ENCODE results near the gene MMP11.

The MMP11 gene

DNA sequence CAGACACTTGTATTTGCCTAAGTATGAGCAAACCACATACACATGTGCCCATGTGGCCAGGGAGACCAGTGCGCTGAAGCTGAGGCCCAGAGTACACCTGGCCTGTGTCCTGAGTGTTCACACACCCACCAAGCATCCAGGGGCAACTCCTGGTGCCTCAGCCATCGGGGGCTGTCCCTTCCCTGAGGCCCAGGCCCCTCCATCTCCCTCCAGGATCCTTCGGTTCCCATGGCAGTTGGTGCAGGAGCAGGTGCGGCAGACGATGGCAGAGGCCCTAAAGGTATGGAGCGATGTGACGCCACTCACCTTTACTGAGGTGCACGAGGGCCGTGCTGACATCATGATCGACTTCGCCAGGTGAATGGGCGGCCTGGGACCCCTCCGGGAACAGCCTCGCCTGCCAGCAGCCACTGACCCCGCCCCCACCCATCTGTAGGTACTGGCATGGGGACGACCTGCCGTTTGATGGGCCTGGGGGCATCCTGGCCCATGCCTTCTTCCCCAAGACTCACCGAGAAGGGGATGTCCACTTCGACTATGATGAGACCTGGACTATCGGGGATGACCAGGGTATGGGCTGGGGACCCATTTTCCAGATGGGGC lies 7.6 kb downstream of the MMP11 start:
- DNase-seq (ENCODE audit: low read depth in 2 of 2), result no peak

GRCh38 chr22:23781065-23781464 lies 8.4 kb downstream of the MMP11 start:
- no peak for DNase-seq (ENCODE audit: low read depth in 2 of 2)

DNA sequence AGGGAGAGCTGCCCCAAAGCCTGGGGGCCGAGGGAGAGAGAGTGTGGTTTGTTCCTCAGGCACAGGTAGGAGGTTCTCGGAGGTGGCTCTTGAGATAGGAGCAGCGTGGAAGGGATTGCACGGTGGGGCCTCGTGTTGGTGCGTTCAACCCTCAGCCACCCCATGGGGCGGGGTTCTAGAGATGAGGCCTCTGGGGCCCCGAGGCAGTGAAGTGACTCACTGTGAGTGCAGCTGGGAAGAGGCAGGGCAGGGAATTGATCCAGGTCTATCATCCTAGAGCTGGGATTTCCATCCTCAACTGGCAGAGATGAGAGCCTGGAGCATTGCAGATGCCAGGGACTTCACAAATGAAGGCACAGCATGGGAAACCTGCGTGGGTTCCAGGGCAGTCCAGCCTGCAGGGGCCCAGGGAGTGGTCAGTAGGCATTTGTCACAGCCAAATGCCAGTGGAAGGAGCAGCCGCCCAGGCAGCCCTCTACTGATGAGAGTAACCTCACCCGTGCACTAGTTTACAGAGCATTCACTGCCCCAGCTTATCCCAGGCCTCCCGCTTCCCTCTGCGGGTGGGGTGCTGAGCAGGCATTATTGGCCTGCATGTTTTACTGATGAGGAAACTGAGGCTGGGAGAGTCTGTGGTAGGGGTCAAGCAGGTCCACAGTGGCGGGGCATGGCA lies 9.0 kb downstream of the MMP11 start:
- no peak for DNase-seq (ENCODE audit: low read depth in 2 of 2)

- no peak for DNase-seq (ENCODE audit: low read depth in 2 of 2)
These were observed 9.6 kb downstream of the MMP11 start for GRCh38 chr22:23782252-23782651.

DNA sequence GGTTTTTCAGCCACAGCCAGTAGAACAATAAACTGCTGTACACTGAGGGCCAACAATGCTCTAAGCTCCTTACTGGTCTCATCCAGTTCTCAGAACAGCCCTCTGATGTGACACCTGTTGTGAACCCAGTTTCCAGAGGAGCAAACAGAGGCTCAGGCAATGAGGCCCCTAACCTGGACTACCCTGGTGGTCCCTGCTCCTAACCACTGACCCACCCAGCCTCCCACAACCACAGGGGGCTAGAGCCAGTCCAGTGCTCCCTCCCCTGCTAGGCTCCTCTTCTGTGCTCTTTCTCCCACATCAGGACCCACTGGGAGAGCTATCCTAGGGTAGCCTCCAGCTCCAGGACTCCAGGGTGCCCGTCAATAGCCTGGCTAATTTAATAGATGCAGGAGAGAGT lies 10.1 kb downstream of the MMP11 start:
- DNase-seq (ENCODE audit: low read depth in 2 of 2), result no peak

DNA sequence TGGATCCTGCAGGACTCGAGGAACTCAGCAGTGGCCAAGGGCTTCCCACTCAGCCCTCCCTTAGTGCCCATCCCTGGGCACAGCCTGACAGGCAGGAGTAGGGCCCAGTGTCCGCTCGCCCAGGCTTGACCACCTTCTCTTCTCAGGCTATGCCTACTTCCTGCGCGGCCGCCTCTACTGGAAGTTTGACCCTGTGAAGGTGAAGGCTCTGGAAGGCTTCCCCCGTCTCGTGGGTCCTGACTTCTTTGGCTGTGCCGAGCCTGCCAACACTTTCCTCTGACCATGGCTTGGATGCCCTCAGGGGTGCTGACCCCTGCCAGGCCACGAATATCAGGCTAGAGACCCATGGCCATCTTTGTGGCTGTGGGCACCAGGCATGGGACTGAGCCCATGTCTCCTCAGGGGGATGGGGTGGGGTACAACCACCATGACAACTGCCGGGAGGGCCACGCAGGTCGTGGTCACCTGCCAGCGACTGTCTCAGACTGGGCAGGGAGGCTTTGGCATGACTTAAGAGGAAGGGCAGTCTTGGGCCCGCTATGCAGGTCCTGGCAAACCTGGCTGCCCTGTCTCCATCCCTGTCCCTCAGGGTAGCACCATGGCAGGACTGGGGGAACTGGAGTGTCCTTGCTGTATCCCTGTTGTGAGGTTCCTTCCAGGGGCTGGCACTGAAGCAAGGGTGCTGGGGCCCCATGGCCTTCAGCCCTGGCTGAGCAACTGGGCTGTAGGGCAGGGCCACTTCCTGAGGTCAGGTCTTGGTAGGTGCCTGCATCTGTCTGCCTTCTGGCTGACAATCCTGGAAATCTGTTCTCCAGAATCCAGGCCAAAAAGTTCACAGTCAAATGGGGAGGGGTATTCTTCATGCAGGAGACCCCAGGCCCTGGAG lies 10.9 kb downstream of the MMP11 start:
- DNase-seq (ENCODE audit: low read depth in 2 of 2), result no peak

- DNase-seq (ENCODE audit: low read depth in 2 of 2), result no peak
These were observed 11.6 kb downstream of the MMP11 start for GRCh38 chr22:23784215-23784732.

DNA sequence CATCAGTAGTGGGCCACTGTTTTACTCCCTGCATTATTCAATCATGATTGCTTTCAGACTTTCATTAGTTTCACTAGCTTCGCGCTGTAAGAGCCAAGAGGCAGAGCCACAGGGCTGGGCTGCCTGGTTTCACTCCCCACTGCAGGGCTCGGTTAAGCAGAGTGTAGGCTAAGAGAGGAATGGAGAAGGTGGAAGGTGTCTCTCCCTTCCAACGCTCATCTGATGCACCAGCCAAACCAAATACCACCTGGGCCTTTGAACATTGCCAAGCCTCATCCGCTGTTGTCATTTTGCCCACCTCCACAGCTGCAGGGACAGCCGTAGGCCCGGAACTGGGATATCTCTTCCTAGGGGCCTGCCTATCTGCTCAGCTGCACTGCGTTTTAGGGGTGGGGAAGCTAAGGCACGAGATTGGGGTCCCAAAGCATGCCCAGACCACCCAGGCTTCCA lies 13.6 kb downstream of the MMP11 start:
- no peak for DNase-seq (ENCODE audit: low read depth in 2 of 2)

DNA sequence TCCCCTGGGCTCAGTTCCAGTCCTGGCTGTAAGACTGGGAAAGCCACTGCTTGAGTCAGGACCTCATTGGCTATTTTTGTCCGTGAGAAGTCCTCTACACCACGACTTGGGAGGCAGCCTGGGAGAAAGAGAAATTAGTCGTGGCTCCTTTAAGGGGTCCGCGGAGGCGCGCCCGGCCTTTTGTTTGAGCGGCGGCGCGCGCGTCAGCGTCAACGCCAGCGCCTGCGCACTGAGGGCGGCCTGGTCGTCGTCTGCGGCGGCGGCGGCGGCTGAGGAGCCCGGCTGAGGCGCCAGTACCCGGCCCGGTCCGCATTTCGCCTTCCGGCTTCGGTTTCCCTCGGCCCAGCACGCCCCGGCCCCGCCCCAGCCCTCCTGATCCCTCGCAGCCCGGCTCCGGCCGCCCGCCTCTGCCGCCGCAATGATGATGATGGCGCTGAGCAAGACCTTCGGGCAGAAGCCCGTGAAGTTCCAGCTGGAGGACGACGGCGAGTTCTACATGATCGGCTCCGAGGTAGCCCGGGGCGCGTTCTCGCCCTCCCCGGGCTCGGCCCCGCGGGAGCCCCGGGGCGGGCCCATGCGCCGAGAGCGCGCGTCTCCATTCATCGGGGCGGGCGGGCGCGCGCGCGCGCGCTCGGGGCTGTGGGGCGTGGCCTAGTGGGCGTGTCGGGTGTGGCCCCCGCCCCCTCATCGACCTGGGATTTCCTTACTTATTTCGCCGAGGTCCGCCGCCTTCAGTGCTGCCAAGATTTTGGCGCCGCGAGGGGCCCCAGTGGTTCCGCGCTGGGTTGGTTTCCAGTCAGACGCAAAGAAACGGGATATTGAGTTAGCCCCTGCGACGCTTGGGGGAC lies 14.3 kb downstream of the MMP11 start, which contains the start of gene SMARCB1:
SMARCB1 (plus strand) TSS at position 215 of the 848 bp plus-strand sequence; CDS start at position 419, 204 bp downstream.
- DNase-seq (ENCODE audit: low read depth in 2 of 2), result peak; percentile 74 to 76

GRCh38 chr22:23787600-23787896 lies 14.9 kb downstream of the MMP11 start:
- no peak for DNase-seq (ENCODE audit: low read depth in 2 of 2)

DNA sequence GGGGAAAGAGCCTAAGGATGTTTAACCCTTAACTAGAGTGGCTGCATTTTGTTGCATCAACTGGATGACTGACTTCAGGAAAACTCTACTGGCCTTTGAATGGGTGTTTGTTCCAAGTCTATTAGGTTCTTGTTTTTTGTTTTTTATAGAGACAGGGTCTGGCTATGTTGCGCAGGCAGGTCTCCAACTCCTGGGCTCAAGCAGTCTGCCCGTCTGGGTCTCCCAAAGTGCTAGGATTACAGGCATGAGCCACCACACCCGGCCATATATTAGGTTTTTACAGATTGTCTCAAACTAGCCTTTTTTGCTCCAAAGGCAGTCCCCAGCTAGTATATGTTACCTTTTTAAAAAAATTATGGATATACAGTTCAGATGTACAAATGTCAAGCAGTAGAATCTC lies 15.3 kb downstream of the MMP11 start:
- DNase-seq (ENCODE audit: low read depth in 2 of 2), result no peak

DNA sequence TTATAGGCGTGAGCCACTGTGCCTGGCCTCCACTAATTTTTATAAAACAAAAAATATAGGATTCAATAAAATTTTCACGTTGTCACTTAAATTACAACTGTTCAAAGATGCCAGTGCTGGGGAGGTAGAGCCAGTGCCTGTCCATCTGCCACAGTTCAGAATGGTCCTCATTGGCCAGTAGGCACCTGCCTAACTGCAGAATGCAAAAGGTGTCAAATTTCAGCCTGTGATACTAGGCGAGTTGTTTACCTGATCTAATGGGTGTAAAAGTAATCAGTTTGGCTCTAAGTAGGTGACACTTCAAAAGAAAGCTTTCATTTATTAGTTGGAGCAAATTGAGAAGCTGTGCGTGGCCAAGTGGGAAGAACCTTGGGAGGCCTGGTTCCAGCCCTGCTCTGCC lies 16.5 kb downstream of the MMP11 start:
- no peak for DNase-seq (ENCODE audit: low read depth in 2 of 2)

GRCh38 chr22:23789638-23790037 lies 17.0 kb downstream of the MMP11 start:
- DNase-seq (ENCODE audit: low read depth in 2 of 2), result no peak

- DNase-seq (ENCODE audit: low read depth in 2 of 2), result peak; percentile 68 to 73
These were observed 18.4 kb downstream of the MMP11 start for GRCh38 chr22:23790819-23791737.

DNA sequence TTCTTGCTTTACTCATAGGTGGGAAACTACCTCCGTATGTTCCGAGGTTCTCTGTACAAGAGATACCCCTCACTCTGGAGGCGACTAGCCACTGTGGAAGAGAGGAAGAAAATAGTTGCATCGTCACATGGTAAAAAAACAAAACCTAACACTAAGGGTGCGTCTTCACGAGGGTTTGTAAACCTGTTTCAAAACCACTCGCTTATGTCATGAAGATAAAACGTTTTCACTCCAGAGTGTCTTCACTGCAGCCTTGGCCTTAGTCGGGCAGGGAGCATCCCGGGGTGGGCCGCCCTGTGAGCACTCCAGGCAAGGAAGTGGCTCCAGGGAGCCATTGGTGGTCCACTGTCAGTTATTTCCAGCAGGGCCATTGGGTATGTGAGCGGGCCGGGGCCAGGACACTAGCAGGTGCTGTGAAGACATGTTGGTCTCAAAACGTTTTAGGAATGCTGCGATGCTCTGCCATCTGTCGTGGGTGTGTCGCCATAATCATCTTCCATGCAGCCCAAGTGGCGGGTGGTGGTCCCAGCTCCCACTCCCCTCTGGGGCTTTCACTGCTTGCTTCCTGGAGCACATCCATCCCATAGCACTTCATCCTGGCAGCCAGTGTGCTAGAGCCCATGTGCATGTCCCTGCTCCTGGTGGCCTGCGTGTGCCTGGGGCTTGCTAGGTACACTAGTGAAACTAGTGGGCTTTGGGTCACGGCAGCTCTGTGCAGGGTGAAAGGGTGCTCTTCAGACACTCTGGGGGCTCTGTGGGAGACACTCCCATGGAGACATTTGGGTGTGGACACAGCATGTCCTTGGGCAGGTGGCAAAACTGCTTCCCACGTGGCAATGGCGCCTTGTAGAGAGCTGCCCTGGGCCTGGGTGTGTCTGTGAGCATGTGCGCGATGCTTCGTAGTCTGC lies 19.3 kb downstream of the MMP11 start:
- no peak for DNase-seq (ENCODE audit: low read depth in 2 of 2)

DNA sequence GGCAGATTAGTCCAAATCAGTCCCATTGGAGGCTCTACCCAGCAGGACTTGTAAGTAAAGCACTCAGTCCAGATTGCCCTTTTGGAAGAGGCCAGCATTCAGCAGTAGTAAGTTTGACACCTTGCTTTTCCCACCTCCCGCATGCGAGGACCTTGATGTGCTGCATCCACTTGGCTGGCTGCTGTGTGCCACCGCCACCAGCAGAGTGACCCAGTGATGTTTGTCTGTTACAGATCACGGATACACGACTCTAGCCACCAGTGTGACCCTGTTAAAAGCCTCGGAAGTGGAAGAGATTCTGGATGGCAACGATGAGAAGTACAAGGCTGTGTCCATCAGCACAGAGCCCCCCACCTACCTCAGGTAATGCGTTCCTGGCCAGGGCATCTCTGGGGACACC lies 20.7 kb downstream of the MMP11 start:
- no peak for DNase-seq (ENCODE audit: low read depth in 2 of 2)

DNA sequence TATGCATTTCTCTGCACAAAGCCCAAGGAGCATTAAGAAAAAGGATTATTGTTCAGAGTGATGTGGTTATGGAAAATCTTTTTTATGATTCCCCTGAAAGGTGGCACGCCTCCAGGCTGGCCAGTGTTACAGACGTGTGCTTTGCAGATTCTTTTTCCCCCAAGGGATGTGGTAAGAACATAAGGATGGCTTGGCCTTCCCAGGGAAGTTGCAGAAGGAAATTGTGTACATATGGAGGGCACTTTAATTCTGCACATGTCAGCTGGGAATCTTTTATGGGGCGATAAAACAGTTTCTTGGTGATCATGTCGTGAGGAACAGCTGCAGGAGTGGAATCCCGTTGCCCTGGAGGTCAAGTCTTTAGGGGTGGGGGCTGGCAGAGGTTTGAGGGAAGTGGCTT lies 23.8 kb downstream of the MMP11 start:
- peak; percentile 84 to 87 for DNase-seq (ENCODE audit: low read depth in 2 of 2)

DNA sequence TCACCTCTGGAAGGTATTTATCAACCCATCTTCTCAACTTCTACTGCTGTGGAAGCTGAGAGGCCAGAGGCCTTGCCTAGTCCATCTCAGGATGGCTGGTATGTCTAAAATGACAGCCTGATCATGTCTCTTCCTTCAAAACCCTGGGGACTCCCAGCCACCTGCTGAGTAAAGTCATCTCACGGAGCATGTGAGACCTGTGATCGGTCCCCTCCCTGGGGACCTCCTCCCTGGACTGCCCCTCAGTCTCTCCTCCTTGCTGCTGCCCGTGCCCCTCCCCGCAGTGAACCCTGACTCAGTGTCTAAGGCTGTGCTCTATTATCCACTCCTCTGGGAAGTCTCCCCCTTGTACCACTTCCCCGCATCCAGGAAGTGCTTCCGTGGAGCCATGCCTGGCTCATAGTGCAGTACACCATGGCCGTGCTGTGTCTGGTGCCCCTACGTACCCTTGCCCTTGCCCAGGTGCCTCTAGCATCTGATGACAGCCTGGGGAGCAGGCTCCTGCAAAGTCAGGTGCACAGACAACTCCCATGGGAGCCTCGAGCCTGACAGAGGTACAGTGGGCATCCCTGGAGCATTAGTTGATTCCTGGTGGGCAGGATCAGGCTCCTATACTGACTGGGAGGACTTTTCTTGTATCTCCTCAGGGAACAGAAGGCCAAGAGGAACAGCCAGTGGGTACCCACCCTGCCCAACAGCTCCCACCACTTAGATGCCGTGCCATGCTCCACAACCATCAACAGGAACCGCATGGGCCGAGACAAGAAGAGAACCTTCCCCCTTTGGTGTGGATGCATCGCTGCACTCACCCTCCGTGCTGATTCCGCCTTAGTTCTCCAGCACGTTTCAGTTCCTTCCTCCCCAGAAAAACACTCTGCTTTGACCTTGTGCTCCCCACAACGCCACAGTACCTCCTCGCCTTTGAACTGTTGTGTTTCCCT lies 27.9 kb downstream of the MMP11 start:
- no peak for DNase-seq (ENCODE audit: low read depth in 2 of 2)

All from fibroblast of skin of left quadriceps (primary cell).